Hepatocyte (in vitro differentiated cells): ENCODE data around the gene PRDM11.

Experiments used
- CTCF ChIP-seq: fragments of 200-600 bp; sonication (generic); IDR thresholded peaks from 2 replicates; pipeline ENCODE4 v1.5.1; 2016; ENCODE audit warnings: antibody characterized with exemption, mild to moderate bottlenecking; ENCODE audit not compliant: poor library complexity
- EZH2 ChIP-seq: fragments of 200-600 bp; sonication (generic); IDR thresholded peaks from 2 replicates; pipeline ENCODE4 v1.6.1; 2016; ENCODE audit warnings: antibody characterized with exemption, mild to moderate bottlenecking, borderline replicate concordance

DNA sequence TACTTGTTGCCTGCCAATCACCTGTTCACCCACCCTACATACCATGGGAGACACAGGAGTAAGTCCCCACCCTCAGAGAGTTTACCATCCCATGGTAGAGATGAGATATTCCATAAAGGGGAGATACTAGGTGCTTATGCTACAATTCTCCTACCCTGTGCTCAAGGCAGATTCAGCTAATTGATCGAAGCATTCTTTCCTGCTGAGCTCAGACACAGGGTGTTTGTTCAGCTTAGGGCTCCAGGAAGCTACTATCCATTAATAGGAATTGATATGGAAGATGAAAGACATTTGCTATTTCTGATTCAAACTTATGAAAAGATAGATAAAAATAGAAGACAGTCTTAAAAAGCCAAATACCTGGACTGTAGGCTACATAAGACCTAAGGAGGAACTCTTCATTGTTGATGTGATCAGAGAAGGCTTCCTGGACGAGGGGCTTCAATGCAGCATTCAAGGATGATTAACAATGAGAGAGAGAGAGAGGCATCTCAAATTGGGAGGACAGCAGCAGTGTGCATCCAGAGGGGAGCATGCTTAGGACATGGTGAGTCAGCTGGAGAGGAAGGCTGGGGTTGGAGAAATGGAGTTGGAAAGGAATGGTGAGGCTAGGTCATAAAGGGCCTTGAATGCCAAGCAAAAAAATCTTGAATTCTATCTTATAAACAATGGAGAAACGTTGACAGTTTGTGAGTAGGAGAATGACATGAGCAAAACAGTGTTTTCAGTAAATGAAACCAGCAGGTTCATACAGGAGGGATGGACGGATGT, 124.7 kb downstream of the PRDM11 start:
- no peak for TF ChIP-seq CTCF
- no peak for TF ChIP-seq EZH2
